Gastrocnemius medialis (tissue), 4 donors: Measurements from ENCODE around the gene NCS1.

ENCODE experiments used
- CTCF ChIP-seq, 5 experiments: fragments of 450-650 bp in 3 of 5; fragments of 200-600 bp in 2 of 5; sonication (generic) in 2 of 5; IDR thresholded peaks in 4 of 5; conservative IDR thresholded peaks in 1 of 5; 1 replicate in 4 of 5; 2 replicates in 1 of 5; pipeline ENCODE4 v1.5.1; 2016 to 2019; ENCODE audit warnings: antibody characterized with exemption in 5 of 5, mild to moderate bottlenecking in 3 of 5, moderate library complexity in 3 of 5
- POLR2A ChIP-seq, 2 donors: fragments of 450-650 bp; IDR thresholded peaks; one replicate each; pipeline ENCODE4 v1.6.1; 2017; ENCODE audit warnings: antibody characterized with exemption in 2 of 2, mild to moderate bottlenecking in 2 of 2, moderate library complexity in 2 of 2

GRCh38 chr9:130139251-130139650 lies 33.0 kb upstream of the NCS1 start:
- no peak for TF ChIP-seq CTCF (IDR thresholded peaks at IDR 0.05 in 4 of 5, conservative IDR thresholded peaks at IDR 0.05 in 1 of 5)
- no peak for TF ChIP-seq POLR2A (IDR thresholded peaks at IDR 0.05)
